Measurements from ENCODE around the gene MYOF. TPM values are rescaled to one million over a fixed set of nuclear protein-coding genes. Genes with fewer than 3 reads are reported as not detected.

The MYOF gene
- total RNA-seq, 4 donors from 2014 or later = 77.8 to 174 (median 116) TPM

DNA sequence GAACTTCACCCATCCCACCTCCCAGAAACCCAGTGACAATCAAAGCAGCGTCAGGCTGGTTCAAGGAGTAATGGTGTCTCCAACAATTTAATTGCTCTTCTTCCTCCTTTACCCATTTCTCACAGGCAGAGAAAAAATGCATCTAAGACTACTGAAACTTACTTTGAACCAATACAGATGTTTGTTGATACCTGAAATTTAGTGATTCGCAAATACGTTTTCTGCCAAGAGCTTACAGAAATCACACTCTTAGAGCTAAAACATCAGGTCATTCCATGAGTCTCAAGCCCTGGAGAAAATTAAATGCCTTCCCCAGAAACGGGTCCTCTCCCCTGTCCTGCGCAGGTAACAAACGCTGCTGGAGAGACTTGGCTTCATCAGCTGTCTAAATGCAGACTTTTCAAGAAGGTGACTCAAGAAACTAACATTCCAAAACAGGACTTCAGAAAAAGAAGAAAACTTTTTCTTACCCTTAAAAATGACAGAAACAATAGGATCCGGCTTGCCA is 443 bp downstream of the MYOF start:
- no peaks in the 10 kb centered on the region for H3K27me3 ChIP-seq
- H3K4me1 ChIP-seq = peaks cover 33% of the 10 kb centered on the region
- H3K4me3 ChIP-seq = peak overlapping the region; percentile 61
- DNase-seq (ENCODE audit: low spot score in 2 of 2) = no peak
- H3K27ac ChIP-seq = peak overlapping the region; percentile 93
- peaks cover 3% of the 10 kb centered on the region for H3K36me3 ChIP-seq
- 15% methylated on average over 7 of the region's 7 CpGs for WGBS
- no peaks in the 10 kb centered on the region for H3K9me3 ChIP-seq
- no peak for TF ChIP-seq CTCF (IDR thresholded peaks at IDR 0.05)
- TF ChIP-seq EP300 (IDR thresholded peaks at IDR 0.05) = no peak
- TF ChIP-seq POLR2A (IDR thresholded peaks at IDR 0.05) = no peak
- TF ChIP-seq POLR2AphosphoS5 (IDR thresholded peaks at IDR 0.05) = no peak

GRCh38 chr10:93478873-93479272 is 3.3 kb downstream of the MYOF start:
- Histone ChIP-seq H3K4me1 (peaks cover 52% of the 10 kb centered on the region), H3K9me3 (no peaks in the 10 kb centered on the region), H3K27me3 (no peaks in the 10 kb centered on the region), H3K27ac (no peak overlapping the region), H3K36me3 (peaks cover 3% of the 10 kb centered on the region), H3K4me3 (peak overlapping the region; percentile 14)
- WGBS = 80% methylated on average over 6 of the region's 6 CpGs
- DNase-seq (ENCODE audit: low spot score in 2 of 2) = no peak
- TF ChIP-seq POLR2AphosphoS5 (IDR thresholded peaks at IDR 0.05) (no peak), EP300 (IDR thresholded peaks at IDR 0.05) (no peak), CTCF (IDR thresholded peaks at IDR 0.05) (no peak), POLR2A (IDR thresholded peaks at IDR 0.05) (no peak)

DNA sequence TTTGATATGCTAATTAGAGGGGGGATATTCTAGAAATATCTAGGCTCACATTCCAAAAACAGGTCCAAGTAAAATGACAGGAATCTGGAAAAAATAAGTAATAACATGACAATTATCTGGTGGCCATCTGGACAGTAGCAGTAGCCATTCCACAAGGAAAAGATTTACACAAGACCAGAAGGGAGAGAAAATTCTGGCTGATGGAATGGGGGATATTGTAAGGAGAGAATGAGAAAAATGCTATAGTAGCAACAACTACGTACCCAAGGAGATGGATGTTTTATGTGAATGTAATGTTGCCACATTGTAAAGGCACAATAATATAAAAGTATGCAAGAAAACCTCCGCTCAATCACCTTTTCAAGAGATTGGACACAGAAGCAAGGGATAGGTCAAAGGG is 5.4 kb downstream of the MYOF start:
- no peaks in the 10 kb centered on the region for H3K27me3 ChIP-seq
- TF ChIP-seq POLR2AphosphoS5 (IDR thresholded peaks at IDR 0.05) (no peak), CTCF (IDR thresholded peaks at IDR 0.05) (no peak), POLR2A (IDR thresholded peaks at IDR 0.05) (no peak), EP300 (IDR thresholded peaks at IDR 0.05) (no peak)
- H3K36me3 ChIP-seq = peaks cover 3% of the 10 kb centered on the region
- no peaks in the 10 kb centered on the region for H3K9me3 ChIP-seq
- 93% methylated on average over 2 of the region's 2 CpGs for WGBS
- H3K4me3 ChIP-seq = no peak overlapping the region
- no peak for DNase-seq (ENCODE audit: low spot score in 2 of 2)
- peaks cover 73% of the 10 kb centered on the region for H3K4me1 ChIP-seq
- peak overlapping the region; percentile 77 for H3K27ac ChIP-seq

DNA sequence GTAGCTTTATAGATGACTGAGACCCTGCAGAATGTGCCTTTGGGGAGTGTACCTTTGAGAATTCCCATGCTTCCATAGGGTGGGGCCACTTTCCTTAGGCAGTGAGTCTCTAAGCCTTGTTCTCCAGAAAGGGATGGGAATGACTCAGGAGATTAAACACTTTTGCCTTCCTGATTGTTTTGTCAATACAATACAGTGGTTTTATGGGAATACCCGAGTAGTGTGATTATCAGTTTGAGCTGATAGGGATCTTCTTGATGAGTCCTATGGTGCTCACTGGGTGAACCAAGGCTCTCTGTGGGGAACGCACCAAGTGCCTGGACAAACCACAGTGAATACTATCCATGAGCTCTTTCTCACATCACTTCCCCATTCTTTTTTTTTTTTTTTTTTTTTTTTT is 6.3 kb downstream of the MYOF start:
- H3K4me1 ChIP-seq = peaks cover 79% of the 10 kb centered on the region

DNA sequence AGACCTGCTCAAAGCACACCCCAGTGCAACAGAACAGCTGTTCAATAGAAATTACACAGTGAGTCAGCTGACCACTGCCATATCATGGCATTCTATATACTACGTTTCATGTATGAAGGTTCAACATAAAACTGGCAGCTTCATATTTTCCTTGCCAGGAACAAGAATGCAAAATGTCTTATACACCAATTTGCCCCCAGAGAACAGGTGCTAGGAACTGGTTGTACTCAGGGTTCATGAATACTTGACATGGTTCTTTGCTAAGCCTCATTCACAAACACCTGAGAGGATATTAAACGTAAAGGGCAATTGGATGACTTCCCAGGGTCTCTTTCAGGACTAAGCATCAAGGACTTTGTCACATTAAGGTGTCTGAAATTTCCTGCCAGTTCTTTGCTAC is 6.9 kb downstream of the MYOF start:
- TF ChIP-seq POLR2AphosphoS5 (IDR thresholded peaks at IDR 0.05) (no peak), CTCF (IDR thresholded peaks at IDR 0.05) (no peak), EP300 (IDR thresholded peaks at IDR 0.05) (no peak), POLR2A (IDR thresholded peaks at IDR 0.05) (no peak)
- H3K36me3 ChIP-seq = peaks cover 3% of the 10 kb centered on the region
- H3K27ac ChIP-seq = peak overlapping the region; percentile 77
- H3K9me3 ChIP-seq = no peaks in the 10 kb centered on the region
- DNase-seq (ENCODE audit: low spot score in 2 of 2) = no peak
- WGBS = 48% methylated on average over 2 of the region's 2 CpGs
- H3K4me1 ChIP-seq = peaks cover 79% of the 10 kb centered on the region
- H3K4me3 ChIP-seq = no peak overlapping the region
- H3K27me3 ChIP-seq = no peaks in the 10 kb centered on the region

More for the DNA sequence above, 6.3 kb downstream of the MYOF start:
- H3K4me3 ChIP-seq = no peak overlapping the region
- H3K27ac ChIP-seq = peak overlapping the region; percentile 77
- TF ChIP-seq EP300 (IDR thresholded peaks at IDR 0.05) = no peak
- TF ChIP-seq POLR2AphosphoS5 (IDR thresholded peaks at IDR 0.05) = no peak
- peaks cover 3% of the 10 kb centered on the region for H3K36me3 ChIP-seq
- no peaks in the 10 kb centered on the region for H3K9me3 ChIP-seq
- no peaks in the 10 kb centered on the region for H3K27me3 ChIP-seq
- WGBS = 55% methylated on average over 2 of the region's 2 CpGs
- no peak for DNase-seq (ENCODE audit: low spot score in 2 of 2)

Data from suprapubic skin (tissue), 4 donors.